Iris pigment epithelial cell (primary cell): ENCODE data around the gene CDH2.
"Not testable (repeated sequence)": the region's sequence is repeated elsewhere in the genome, so short reads cannot be mapped to it uniquely, and the experiment has no call there.

Experiments used
- DNase-seq: peaks from one replicate; pipeline ENCODE4 v3.0.0-alpha.2; 2011; ENCODE audit warnings: low read depth

The CDH2 gene

DNA sequence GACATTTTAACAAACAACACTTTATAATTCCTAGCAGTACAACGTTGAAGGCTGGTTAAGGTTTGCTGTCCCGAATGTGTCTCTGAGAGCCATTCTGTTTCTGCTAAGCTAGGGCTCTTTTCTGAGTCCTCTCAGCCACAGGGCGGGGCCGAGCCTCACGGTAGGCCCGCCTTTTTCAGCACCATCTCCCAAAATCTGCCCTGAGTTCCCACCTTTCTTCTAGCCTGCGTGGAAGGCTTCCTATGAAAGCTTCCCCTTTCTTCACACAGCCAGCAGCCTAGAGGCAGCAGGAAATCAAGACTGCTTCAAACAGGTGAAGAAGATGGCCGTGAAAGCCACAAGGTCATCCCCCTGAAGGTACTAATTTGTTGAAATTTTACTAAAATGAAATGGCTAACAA lies 255.5 kb downstream of the CDH2 start:
- no peak for DNase-seq

DNA sequence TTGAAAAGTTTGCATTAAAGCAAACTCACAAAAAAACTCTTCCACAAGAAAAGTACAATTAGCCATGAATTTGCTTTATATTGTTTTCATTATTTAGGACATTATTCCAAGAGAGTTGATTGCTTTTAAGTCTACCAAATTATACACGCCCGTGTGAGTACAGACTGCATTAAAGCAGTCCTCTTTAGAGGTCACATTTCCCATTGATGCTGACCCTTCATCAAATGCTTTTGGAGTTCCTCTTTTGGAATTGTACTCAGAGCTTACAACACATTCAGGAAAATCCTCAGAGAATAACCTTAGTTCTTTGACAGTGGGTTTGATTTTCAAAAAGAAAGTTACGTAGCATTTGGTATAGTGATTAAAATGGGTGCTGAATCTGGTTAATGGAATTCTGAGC lies 256.1 kb downstream of the CDH2 start:
- no peak for DNase-seq

DNA sequence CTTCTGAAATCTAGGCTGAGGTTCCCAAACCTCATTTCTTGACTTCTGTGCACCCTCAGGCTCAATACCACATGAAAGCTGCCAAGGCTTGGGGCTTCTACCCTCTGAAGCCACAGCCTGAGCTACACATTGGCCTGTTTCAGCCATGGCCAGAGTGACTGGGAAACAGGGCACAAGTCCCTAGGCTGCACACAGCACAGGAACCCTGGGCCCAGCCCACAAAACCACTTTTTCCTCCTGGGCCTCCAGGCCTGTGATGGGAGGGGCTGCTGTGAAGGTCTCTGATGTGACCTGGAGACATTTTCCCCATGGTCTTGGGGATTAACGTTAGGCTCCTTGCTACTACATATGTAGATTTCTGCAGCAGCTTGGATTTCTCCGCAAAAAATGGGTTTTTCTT lies 270.7 kb downstream of the CDH2 start:
- not testable (repeated sequence) for DNase-seq

DNA sequence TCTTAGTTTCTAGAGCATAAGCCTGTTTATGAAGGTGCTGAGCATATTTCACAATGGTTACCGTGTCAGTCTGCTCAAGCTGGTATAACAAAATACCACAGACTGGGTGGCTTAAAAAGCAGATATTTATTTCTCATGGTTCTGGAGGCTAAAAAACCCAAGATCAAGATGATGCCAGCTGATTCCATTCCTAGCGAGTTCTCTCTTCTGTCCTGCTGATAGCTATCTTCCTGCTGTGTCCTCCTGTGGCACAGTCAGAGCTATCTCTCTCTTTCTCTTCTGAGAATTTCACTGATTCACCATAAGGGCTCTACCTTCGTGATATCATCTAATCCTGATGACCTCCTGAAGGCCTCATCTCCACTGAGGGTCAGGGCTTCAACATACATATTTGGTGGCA lies 273.0 kb downstream of the CDH2 start:
- DNase-seq = no peak

DNA sequence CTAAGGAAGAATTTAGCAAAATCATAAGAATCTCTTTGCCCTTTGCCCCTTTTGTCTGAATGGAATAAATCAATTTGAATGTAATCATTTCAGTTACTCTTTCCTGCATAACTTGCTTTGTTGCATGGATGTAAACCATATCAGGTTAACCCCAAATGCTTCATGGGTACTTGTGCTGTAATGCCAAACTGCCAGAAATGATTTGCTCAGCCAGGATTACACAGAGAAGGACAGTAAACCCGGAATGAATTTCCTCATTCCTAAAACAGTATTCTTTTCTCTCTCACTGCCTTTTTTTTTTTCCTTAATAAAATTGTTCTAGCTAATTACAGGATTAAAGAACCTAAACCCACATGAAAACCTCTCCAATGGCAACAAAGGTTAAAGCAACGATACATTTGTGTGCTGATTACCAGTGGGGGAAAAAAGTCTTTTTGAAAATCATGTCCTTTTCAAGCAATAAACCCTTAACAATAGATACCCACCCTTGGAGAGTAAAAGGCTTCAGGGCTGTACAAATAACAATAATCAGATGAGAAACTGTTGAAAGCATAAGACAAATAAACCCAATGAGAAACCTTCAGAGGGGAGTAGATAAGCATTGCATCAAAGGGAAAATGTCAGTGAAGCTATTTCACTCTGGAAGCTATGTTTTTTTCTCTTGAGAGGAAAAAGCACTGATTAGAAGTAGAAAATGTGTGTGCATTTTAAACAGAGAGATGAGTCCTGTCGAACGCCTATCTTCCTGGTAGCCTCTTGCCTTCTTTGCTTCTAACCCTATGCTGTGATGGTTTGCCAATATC lies 275.3 kb downstream of the CDH2 start:
- DNase-seq = no peak
